Measurements from ENCODE around the gene MEIS1.

Gene MEIS1

GRCh38 chr2:66523990-66524389 lies 89.1 kb downstream of the MEIS1 start:
- no peaks in the 10 kb centered on the region for H3K36me3 ChIP-seq (ENCODE audit: control insufficient read depth in 2 of 2, insufficient read depth in 2 of 2, low read length in 2 of 2)
- H3K27ac ChIP-seq (ENCODE audit: low read depth in 2 of 2, low read length in 2 of 2): no peak overlapping the region
- no peaks in the 10 kb centered on the region for H3K9me3 ChIP-seq (ENCODE audit: control insufficient read depth in 2 of 2, low read length in 2 of 2)
- H3K9ac ChIP-seq (ENCODE audit: low read depth in 1 of 2, low read length in 2 of 2): no peak overlapping the region
- H3K27me3 ChIP-seq (ENCODE audit: control insufficient read depth in 2 of 2, insufficient read depth in 2 of 2, low read length in 2 of 2): no peaks in the 10 kb centered on the region
- no peak overlapping the region for H3K4me3 ChIP-seq (ENCODE audit: low read length in 2 of 2)
- no peaks in the 10 kb centered on the region for H3K4me1 ChIP-seq (ENCODE audit: control insufficient read depth in 2 of 2, insufficient read depth in 2 of 2, low read length in 2 of 2)

- H3K9ac ChIP-seq (ENCODE audit: low read depth in 1 of 2, low read length in 2 of 2): no peak overlapping the region
- H3K36me3 ChIP-seq (ENCODE audit: control insufficient read depth in 2 of 2, insufficient read depth in 2 of 2, low read length in 2 of 2): no peaks in the 10 kb centered on the region
- H3K4me1 ChIP-seq (ENCODE audit: control insufficient read depth in 2 of 2, insufficient read depth in 2 of 2, low read length in 2 of 2): no peaks in the 10 kb centered on the region
- H3K27ac ChIP-seq (ENCODE audit: low read depth in 2 of 2, low read length in 2 of 2): no peak overlapping the region
- no peaks in the 10 kb centered on the region for H3K9me3 ChIP-seq (ENCODE audit: control insufficient read depth in 2 of 2, low read length in 2 of 2)
- H3K4me3 ChIP-seq (ENCODE audit: low read length in 2 of 2): no peak overlapping the region
- H3K27me3 ChIP-seq (ENCODE audit: control insufficient read depth in 2 of 2, insufficient read depth in 2 of 2, low read length in 2 of 2): no peaks in the 10 kb centered on the region
Measured at GRCh38 chr2:66525606-66526005, 90.7 kb downstream of the MEIS1 start.

- H3K9ac ChIP-seq (ENCODE audit: low read depth in 1 of 2, low read length in 2 of 2): no peak overlapping the region
- H3K9me3 ChIP-seq (ENCODE audit: control insufficient read depth in 2 of 2, low read length in 2 of 2): no peaks in the 10 kb centered on the region
- H3K27ac ChIP-seq (ENCODE audit: low read depth in 2 of 2, low read length in 2 of 2): no peak overlapping the region
- no peaks in the 10 kb centered on the region for H3K4me1 ChIP-seq (ENCODE audit: control insufficient read depth in 2 of 2, insufficient read depth in 2 of 2, low read length in 2 of 2)
- no peaks in the 10 kb centered on the region for H3K36me3 ChIP-seq (ENCODE audit: control insufficient read depth in 2 of 2, insufficient read depth in 2 of 2, low read length in 2 of 2)
- no peaks in the 10 kb centered on the region for H3K27me3 ChIP-seq (ENCODE audit: control insufficient read depth in 2 of 2, insufficient read depth in 2 of 2, low read length in 2 of 2)
- H3K4me3 ChIP-seq (ENCODE audit: low read length in 2 of 2): no peak overlapping the region
Measured at GRCh38 chr2:66526180-66526579, 91.3 kb downstream of the MEIS1 start.

- Histone ChIP-seq H3K4me3 (ENCODE audit: low read length in 2 of 2) (no peak overlapping the region), H3K9ac (ENCODE audit: low read depth in 1 of 2, low read length in 2 of 2) (no peak overlapping the region), H3K4me1 (ENCODE audit: control insufficient read depth in 2 of 2, insufficient read depth in 2 of 2, low read length in 2 of 2) (no peaks in the 10 kb centered on the region), H3K27me3 (ENCODE audit: control insufficient read depth in 2 of 2, insufficient read depth in 2 of 2, low read length in 2 of 2) (no peaks in the 10 kb centered on the region), H3K36me3 (ENCODE audit: control insufficient read depth in 2 of 2, insufficient read depth in 2 of 2, low read length in 2 of 2) (no peaks in the 10 kb centered on the region), H3K27ac (ENCODE audit: low read depth in 2 of 2, low read length in 2 of 2) (no peak overlapping the region), H3K9me3 (ENCODE audit: control insufficient read depth in 2 of 2, low read length in 2 of 2) (no peaks in the 10 kb centered on the region)
Measured at GRCh38 chr2:66528974-66529724, 94.2 kb downstream of the MEIS1 start.

- Histone ChIP-seq H3K27me3 (ENCODE audit: control insufficient read depth in 2 of 2, insufficient read depth in 2 of 2, low read length in 2 of 2) (peaks cover 0 to 3% of the 10 kb centered on the region in 2 donors), H3K4me1 (ENCODE audit: control insufficient read depth in 2 of 2, insufficient read depth in 2 of 2, low read length in 2 of 2) (no peaks in the 10 kb centered on the region), H3K27ac (ENCODE audit: low read depth in 2 of 2, low read length in 2 of 2) (no peak overlapping the region), H3K4me3 (ENCODE audit: low read length in 2 of 2) (no peak overlapping the region), H3K36me3 (ENCODE audit: control insufficient read depth in 2 of 2, insufficient read depth in 2 of 2, low read length in 2 of 2) (no peaks in the 10 kb centered on the region), H3K9ac (ENCODE audit: low read depth in 1 of 2, low read length in 2 of 2) (no peak overlapping the region), H3K9me3 (ENCODE audit: control insufficient read depth in 2 of 2, low read length in 2 of 2) (no peaks in the 10 kb centered on the region)
Measured at GRCh38 chr2:66530651-66531050, 95.7 kb downstream of the MEIS1 start.

- H3K4me1 ChIP-seq (ENCODE audit: control insufficient read depth in 2 of 2, insufficient read depth in 2 of 2, low read length in 2 of 2): no peaks in the 10 kb centered on the region
- no peaks in the 10 kb centered on the region for H3K36me3 ChIP-seq (ENCODE audit: control insufficient read depth in 2 of 2, insufficient read depth in 2 of 2, low read length in 2 of 2)
Measured at GRCh38 chr2:66531155-66531554, 96.2 kb downstream of the MEIS1 start.

GRCh38 chr2:66531567-66531966 lies 96.6 kb downstream of the MEIS1 start:
- H3K4me3 ChIP-seq (ENCODE audit: low read length in 2 of 2): no peak overlapping the region
- H3K9ac ChIP-seq (ENCODE audit: low read depth in 1 of 2, low read length in 2 of 2): no peak overlapping the region
- no peaks in the 10 kb centered on the region for H3K4me1 ChIP-seq (ENCODE audit: control insufficient read depth in 2 of 2, insufficient read depth in 2 of 2, low read length in 2 of 2)
- no peak overlapping the region for H3K27ac ChIP-seq (ENCODE audit: low read depth in 2 of 2, low read length in 2 of 2)
- peaks cover 0 to 3% of the 10 kb centered on the region in 2 donors for H3K27me3 ChIP-seq (ENCODE audit: control insufficient read depth in 2 of 2, insufficient read depth in 2 of 2, low read length in 2 of 2)
- H3K36me3 ChIP-seq (ENCODE audit: control insufficient read depth in 2 of 2, insufficient read depth in 2 of 2, low read length in 2 of 2): no peaks in the 10 kb centered on the region
- H3K9me3 ChIP-seq (ENCODE audit: control insufficient read depth in 2 of 2, low read length in 2 of 2): no peaks in the 10 kb centered on the region

More at GRCh38 chr2:66531155-66531554, 96.2 kb downstream of the MEIS1 start:
- no peak overlapping the region for H3K9ac ChIP-seq (ENCODE audit: low read depth in 1 of 2, low read length in 2 of 2)
- no peaks in the 10 kb centered on the region for H3K9me3 ChIP-seq (ENCODE audit: control insufficient read depth in 2 of 2, low read length in 2 of 2)
- no peak overlapping the region for H3K4me3 ChIP-seq (ENCODE audit: low read length in 2 of 2)
- H3K27me3 ChIP-seq (ENCODE audit: control insufficient read depth in 2 of 2, insufficient read depth in 2 of 2, low read length in 2 of 2): peaks cover 0 to 3% of the 10 kb centered on the region in 2 donors
- no peak overlapping the region for H3K27ac ChIP-seq (ENCODE audit: low read depth in 2 of 2, low read length in 2 of 2)

- H3K36me3 ChIP-seq (ENCODE audit: control insufficient read depth in 2 of 2, insufficient read depth in 2 of 2, low read length in 2 of 2): no peaks in the 10 kb centered on the region
- H3K27ac ChIP-seq (ENCODE audit: low read depth in 2 of 2, low read length in 2 of 2): no peak overlapping the region
- H3K4me3 ChIP-seq (ENCODE audit: low read length in 2 of 2): no peak overlapping the region
- no peak overlapping the region for H3K9ac ChIP-seq (ENCODE audit: low read depth in 1 of 2, low read length in 2 of 2)
- H3K27me3 ChIP-seq (ENCODE audit: control insufficient read depth in 2 of 2, insufficient read depth in 2 of 2, low read length in 2 of 2): peaks cover 2 to 3% of the 10 kb centered on the region in 2 donors
- H3K4me1 ChIP-seq (ENCODE audit: control insufficient read depth in 2 of 2, insufficient read depth in 2 of 2, low read length in 2 of 2): no peaks in the 10 kb centered on the region
- H3K9me3 ChIP-seq (ENCODE audit: control insufficient read depth in 2 of 2, low read length in 2 of 2): no peaks in the 10 kb centered on the region
Measured at GRCh38 chr2:66532972-66533868, 98.3 kb downstream of the MEIS1 start.

- H3K27ac ChIP-seq (ENCODE audit: low read depth in 2 of 2, low read length in 2 of 2): no peak overlapping the region
- H3K27me3 ChIP-seq (ENCODE audit: control insufficient read depth in 2 of 2, insufficient read depth in 2 of 2, low read length in 2 of 2): peaks cover 2 to 3% of the 10 kb centered on the region in 2 donors
Measured at GRCh38 chr2:66534461-66534860, 99.5 kb downstream of the MEIS1 start.

GRCh38 chr2:66535574-66536289 lies 100.8 kb downstream of the MEIS1 start:
- H3K4me3 ChIP-seq (ENCODE audit: low read length in 2 of 2): no peak overlapping the region
- peaks cover 2 to 3% of the 10 kb centered on the region in 2 donors for H3K27me3 ChIP-seq (ENCODE audit: control insufficient read depth in 2 of 2, insufficient read depth in 2 of 2, low read length in 2 of 2)
- H3K27ac ChIP-seq (ENCODE audit: low read depth in 2 of 2, low read length in 2 of 2): no peak overlapping the region
- no peaks in the 10 kb centered on the region for H3K36me3 ChIP-seq (ENCODE audit: control insufficient read depth in 2 of 2, insufficient read depth in 2 of 2, low read length in 2 of 2)
- no peak overlapping the region for H3K9ac ChIP-seq (ENCODE audit: low read depth in 1 of 2, low read length in 2 of 2)
- no peaks in the 10 kb centered on the region for H3K4me1 ChIP-seq (ENCODE audit: control insufficient read depth in 2 of 2, insufficient read depth in 2 of 2, low read length in 2 of 2)
- no peaks in the 10 kb centered on the region for H3K9me3 ChIP-seq (ENCODE audit: control insufficient read depth in 2 of 2, low read length in 2 of 2)

More at GRCh38 chr2:66534461-66534860, 99.5 kb downstream of the MEIS1 start:
- Histone ChIP-seq H3K9ac (ENCODE audit: low read depth in 1 of 2, low read length in 2 of 2) (no peak overlapping the region), H3K4me3 (ENCODE audit: low read length in 2 of 2) (no peak overlapping the region), H3K36me3 (ENCODE audit: control insufficient read depth in 2 of 2, insufficient read depth in 2 of 2, low read length in 2 of 2) (no peaks in the 10 kb centered on the region), H3K9me3 (ENCODE audit: control insufficient read depth in 2 of 2, low read length in 2 of 2) (no peaks in the 10 kb centered on the region), H3K4me1 (ENCODE audit: control insufficient read depth in 2 of 2, insufficient read depth in 2 of 2, low read length in 2 of 2) (no peaks in the 10 kb centered on the region)

Measured in mucosa of rectum (tissue), 2 donors.